GM12892 (cell line): ENCODE measurements around the gene DPYD.

ENCODE experiments used
- DNase-seq: peaks from one replicate; pipeline ENCODE4 v3.0.0; 2011; ENCODE audit not compliant: insufficient read length
- FAIRE-seq: peaks from 2 replicates; lab custom pipeline; 2011; peaks lifted over from hg19 to GRCh38; lab: Jason Lieb, UNC
- POLR2A ChIP-seq: IDR thresholded peaks from 2 replicates; pipeline ENCODE4 v1.6.1; 2011; ENCODE audit warnings: low read depth, low read length, control low read depth
- POLR2AphosphoS5 ChIP-seq: IDR thresholded peaks from 2 replicates; pipeline ENCODE4 v1.6.1; 2011; ENCODE audit warnings: low read depth, low read length, control low read depth
- TAF1 ChIP-seq: IDR thresholded peaks from 2 replicates; pipeline ENCODE4 v1.6.1; 2011; ENCODE audit warnings: low read depth, mild to moderate bottlenecking, control low read depth, low read length, borderline replicate concordance

Gene DPYD

GRCh38 chr1:97489834-97490233 lies 431.0 kb downstream of the DPYD start:
- FAIRE-seq (no peak), DNase-seq (no peak)
- TF ChIP-seq POLR2A (no peak), TAF1 (no peak), POLR2AphosphoS5 (no peak)

GRCh38 chr1:97488530-97488929 lies 432.3 kb downstream of the DPYD start:
- no peak for FAIRE-seq
- DNase-seq: no peak
- TF ChIP-seq POLR2AphosphoS5: no peak
- TF ChIP-seq POLR2A: no peak
- no peak for TF ChIP-seq TAF1

- DNase-seq (no peak), FAIRE-seq (no peak)
- TF ChIP-seq POLR2AphosphoS5 (no peak), POLR2A (no peak), TAF1 (no peak)
Measured at GRCh38 chr1:97482022-97482421, 438.8 kb downstream of the DPYD start.

- FAIRE-seq (no peak), DNase-seq (no peak)
- no peak for TF ChIP-seq TAF1
- no peak for TF ChIP-seq POLR2AphosphoS5
- no peak for TF ChIP-seq POLR2A
Measured at GRCh38 chr1:97467445-97467844, 453.4 kb downstream of the DPYD start.

GRCh38 chr1:97464305-97464704 lies 456.5 kb downstream of the DPYD start:
- DNase-seq (no peak), FAIRE-seq (no peak)
- TF ChIP-seq POLR2AphosphoS5: no peak
- TF ChIP-seq POLR2A: no peak
- TF ChIP-seq TAF1: no peak

- TF ChIP-seq TAF1 (no peak), POLR2AphosphoS5 (no peak), POLR2A (no peak)
- DNase-seq (no peak), FAIRE-seq (no peak)
Measured at GRCh38 chr1:97461782-97462181, 459.1 kb downstream of the DPYD start.

- TF ChIP-seq TAF1 (no peak), POLR2A (no peak), POLR2AphosphoS5 (no peak)
- DNase-seq: no peak
- no peak for FAIRE-seq
Measured at GRCh38 chr1:97457446-97458089, 463.3 kb downstream of the DPYD start.

- no peak for DNase-seq
- TF ChIP-seq TAF1 (no peak), POLR2A (no peak), POLR2AphosphoS5 (no peak)
- FAIRE-seq: no peak
Measured at GRCh38 chr1:97451944-97452343, 468.9 kb downstream of the DPYD start.

GRCh38 chr1:97451046-97451826 lies 469.6 kb downstream of the DPYD start:
- TF ChIP-seq POLR2A (no peak), POLR2AphosphoS5 (no peak), TAF1 (no peak)
- FAIRE-seq (no peak), DNase-seq (no peak)

- TF ChIP-seq TAF1 (no peak), POLR2AphosphoS5 (no peak), POLR2A (no peak)
- DNase-seq (no peak), FAIRE-seq (no peak)
Measured at GRCh38 chr1:97441966-97442365, 478.9 kb downstream of the DPYD start.

- TF ChIP-seq POLR2AphosphoS5 (no peak), TAF1 (no peak), POLR2A (no peak)
- DNase-seq: no peak
- no peak for FAIRE-seq
Measured at GRCh38 chr1:97433824-97434177, 487.0 kb downstream of the DPYD start.
